Hepatocyte (in vitro differentiated cells): ENCODE measurements around the gene KLHL21.

Experiments
- CTCF ChIP-seq: fragments of 200-600 bp; sonication (generic); IDR thresholded peaks from 2 replicates; pipeline ENCODE4 v1.5.1; 2016; ENCODE audit warnings: antibody characterized with exemption, mild to moderate bottlenecking; ENCODE audit not compliant: poor library complexity
- EZH2 ChIP-seq: fragments of 200-600 bp; sonication (generic); IDR thresholded peaks from 2 replicates; pipeline ENCODE4 v1.6.1; 2016; ENCODE audit warnings: antibody characterized with exemption, mild to moderate bottlenecking, borderline replicate concordance

- TF ChIP-seq CTCF (no peak), EZH2 (no peak)
Measured at GRCh38 chr1:6585841-6586240, 16.8 kb downstream of the KLHL21 start.
